ENCODE data around the gene STRA6. TPM values are rescaled to one million over a fixed set of nuclear protein-coding genes. Genes with fewer than 3 reads are reported as not detected.

The STRA6 gene
- total RNA-seq, 1 donor from 2014 or later: not detected

DNA sequence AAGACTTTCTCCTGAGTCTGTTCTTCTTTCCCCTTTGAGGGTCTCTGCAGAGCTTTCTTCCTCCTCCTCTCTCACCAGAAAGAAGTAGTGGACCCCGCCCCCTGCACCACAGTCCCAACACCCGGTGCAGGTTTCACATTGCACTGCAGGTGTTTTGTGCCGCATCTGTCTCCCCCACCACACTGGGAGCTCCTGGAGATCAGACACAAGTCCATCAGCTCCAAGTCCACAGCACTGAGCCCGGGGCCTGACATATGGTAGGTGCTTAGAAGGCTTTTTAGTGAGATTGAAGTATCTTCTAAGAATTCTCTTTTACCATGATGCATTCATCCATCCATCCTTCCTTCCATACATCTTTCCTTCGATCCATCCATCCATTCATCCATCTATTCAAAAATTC, 9.8 kb downstream of the STRA6 start:
- ATAC-seq (no peak), DNase-seq (ENCODE audit: missing footprints) (peak; percentile 48)
- intact Hi-C loops (cut with DNase I): no loop called here

DNA sequence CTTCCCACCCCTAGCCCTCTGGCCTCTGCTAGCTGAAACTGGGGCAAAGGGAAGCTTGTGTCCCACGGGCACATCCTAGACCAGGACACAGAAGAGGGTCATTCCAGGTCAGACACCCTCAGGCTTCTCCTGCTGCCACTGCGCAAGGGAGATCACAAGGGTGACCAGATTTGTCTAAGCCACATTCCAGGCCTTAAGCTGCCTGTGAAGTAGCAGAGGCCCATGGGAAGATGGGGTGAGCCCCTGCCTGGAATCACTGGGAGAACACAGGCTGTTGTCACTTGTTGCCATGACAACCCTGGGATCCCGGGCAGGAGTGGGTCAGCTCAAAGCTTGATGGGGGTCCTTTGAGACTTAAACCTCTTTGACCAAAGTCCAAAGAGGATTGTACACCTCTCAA, 10.8 kb downstream of the STRA6 start:
- intact Hi-C loops (cut with DNase I): no loop called here
- peak; percentile 9 for DNase-seq (ENCODE audit: missing footprints)
- ATAC-seq: peak; percentile 21

DNA sequence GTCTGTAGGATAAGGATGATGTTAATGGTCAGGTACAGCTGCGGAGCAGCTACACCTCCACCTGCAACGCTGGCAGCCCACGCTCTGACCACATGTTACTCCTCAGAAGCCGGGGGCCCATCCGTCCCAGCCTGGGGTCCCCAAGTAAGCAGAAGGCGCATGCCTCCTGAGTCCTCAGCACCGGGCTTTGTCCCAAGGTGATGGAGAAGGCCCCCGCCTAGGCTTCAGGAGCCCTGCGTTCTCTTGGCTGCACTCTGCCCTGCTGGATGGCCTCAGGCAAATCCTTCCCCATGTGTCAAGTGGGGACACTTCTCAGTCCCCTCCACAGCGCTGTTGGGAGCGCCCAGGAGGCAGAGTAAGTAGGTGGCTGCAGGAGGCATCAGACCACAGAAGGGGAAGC, 14.4 kb downstream of the STRA6 start:
- intact Hi-C loops (cut with DNase I): no loop called here
- peak; percentile 50 for DNase-seq (ENCODE audit: missing footprints)

DNA sequence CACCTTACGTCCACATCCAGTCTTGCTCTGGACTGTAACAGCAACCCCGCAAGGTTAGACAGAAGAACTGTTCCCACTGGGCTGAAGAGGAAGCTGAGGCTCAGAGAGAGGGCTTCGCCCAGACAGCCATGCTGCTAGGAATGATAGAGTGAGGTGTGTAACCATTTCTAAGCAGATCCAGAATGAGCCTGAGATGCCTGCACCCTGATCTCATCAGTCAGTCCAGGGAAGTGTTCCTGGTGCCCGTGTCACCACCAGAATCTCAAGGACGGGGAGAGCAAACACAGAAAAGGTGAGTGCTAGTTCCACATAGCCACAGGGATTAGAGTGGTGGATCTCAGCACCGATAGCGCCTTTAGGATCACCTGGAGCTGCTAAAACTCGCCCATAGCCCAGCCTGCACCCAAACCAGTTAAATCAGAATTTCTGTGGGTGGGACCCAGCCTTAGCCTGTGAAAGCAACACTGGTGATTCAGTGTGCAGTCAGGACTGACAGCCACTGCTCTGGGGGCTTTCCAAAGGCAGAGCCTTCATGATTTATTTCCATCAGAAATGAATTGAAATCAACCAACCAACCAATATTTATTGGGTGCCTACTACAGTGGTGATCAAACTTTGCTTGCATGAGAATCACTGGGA, 16.8 kb downstream of the STRA6 start:
- DNase-seq (ENCODE audit: missing footprints): peak; percentile 3
- intact Hi-C loops (cut with DNase I): no loop called here

More for the DNA sequence above, 14.4 kb downstream of the STRA6 start:
- ATAC-seq: no peak

DNA sequence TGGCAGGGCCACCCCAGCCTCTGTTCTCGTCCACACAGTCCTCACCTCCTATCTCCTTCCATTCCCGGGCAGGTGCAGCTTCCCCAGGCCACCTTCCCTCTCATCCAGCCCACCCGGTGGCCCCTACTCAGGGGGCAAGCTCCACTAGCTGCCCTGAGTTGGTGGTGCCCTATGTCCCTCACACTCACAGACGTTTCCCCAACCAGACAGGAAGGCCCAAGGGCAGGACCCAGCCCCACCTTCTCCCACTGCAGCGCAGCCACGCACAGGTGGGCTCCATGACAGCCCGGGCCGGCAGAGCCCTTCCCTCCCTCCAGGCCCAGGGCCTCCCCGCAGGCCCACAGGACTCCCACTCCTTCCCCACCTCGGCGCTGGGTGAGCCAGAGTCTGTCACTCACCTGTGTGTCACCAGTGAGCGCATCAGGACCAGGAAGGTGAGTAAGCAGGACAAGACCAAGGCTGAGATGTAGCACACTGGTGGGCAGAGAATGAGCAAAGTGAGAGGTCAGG, 17.9 kb downstream of the STRA6 start:
- intact Hi-C loops (cut with DNase I): no loop called here
- peak; percentile 65 for DNase-seq (ENCODE audit: missing footprints)
- ATAC-seq: no peak

More for the DNA sequence above, 16.8 kb downstream of the STRA6 start:
- ATAC-seq: no peak

DNA sequence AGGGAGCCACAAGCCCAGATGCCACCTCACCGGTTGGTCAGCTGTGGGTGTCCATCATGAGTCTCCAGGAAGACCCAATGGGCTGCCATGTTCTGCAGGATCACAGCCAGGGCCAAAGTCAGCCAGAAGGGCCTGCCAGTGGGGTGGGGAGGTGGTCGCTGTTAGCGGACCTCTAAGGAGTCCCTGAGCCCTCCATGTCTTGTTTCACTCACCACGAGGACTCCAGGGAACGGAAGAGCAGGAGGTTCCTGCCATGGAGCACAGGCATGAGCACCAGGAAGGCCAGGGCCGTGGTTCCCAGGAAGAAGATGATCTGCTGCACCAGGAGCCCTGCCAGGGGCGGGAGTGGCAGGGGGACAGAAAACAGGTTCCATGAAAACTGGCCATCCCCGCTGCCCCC, 20.5 kb downstream of the STRA6 start:
- ATAC-seq (no peak), DNase-seq (ENCODE audit: missing footprints) (peak; percentile 40)
- intact Hi-C loops (cut with DNase I): no loop called here

DNA sequence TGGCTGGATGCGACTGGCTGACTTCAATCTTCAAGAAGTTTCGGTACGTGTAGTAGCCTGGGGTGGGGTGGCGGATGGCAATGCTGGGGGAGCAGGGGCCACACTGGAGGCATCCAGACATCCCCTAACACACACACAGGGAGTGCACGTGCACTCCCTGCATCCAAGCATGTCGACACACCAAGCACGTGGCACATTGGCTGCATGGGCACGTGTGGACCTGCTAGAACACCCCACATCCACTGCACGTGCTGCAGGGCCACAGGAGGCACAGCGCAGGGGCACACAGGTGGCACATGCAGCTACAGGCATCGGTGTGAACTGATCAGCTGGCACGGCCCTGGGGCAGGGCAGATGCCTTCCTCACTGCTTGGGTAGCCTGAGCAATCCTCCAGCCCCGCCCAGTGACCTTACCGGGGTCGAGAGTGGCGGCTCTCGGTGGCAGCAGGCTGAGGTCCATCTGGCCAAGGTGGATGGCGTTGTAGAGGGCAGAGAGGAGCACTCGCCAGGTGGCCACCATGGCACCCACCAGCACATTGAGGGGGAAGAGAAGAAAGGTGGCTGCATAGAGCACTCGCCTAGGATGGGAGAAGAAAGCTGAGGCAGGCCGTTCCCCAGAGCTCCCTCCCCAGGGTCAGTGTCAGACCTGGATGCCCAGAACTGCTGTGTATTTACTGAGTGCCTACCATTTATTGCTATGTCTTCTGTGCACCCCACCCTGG, 21.5 kb downstream of the STRA6 start:
- DNase-seq (ENCODE audit: missing footprints) (peak; percentile 69), ATAC-seq (no peak)
- intact Hi-C loops (cut with DNase I): no loop called here

DNA sequence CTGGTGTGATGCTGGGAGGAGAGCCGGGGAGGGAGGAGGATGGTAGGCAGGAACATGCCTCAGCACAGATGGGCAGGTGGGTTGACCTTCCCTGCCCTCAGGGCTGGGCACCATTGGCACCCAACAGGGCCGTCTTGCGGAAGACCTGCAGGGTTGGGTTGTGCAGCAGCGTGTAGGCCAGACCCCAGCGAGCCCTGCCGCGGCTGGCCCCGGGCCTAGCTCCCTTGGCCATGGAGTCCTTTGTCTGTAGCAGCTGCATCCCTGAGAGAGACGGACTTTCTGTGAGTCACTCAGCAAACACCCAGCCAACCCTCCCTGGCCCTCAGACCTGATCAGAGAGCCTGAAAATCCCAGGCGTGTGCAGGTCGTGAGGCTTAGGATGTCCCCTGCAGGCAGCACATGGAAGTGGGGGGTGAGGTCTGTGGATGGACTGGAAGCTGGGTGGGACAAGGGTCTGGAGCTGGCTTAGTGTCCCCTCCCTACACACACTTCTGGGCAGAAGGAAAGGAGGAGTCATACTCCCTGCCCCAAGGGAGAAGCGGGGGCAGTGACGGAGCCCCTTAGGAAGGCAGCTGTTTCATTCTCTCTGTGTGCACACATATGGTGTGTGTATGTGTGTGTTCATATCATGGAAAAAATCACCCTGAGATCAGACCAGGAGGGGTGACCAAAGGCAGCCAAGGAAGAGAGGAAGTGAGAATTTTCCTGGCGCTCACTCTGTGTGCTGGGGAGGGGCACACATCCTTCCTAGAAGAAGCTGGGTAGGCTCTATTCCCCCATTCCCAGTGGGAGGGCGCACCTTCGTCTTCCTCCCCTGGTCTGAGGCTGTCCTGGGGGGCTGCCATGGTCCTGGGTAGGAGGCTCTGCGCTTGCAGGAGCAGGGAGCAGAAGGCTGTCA, 22.4 kb downstream of the STRA6 start:
- DNase-seq (ENCODE audit: missing footprints) (peak; percentile 74), ATAC-seq (peak; percentile 61)
- intact Hi-C loops (cut with DNase I): loop anchor here (2.0 kb wide), 1 partner anchor 43 kb away; no protein-coding TSS in a partner anchor

DNA sequence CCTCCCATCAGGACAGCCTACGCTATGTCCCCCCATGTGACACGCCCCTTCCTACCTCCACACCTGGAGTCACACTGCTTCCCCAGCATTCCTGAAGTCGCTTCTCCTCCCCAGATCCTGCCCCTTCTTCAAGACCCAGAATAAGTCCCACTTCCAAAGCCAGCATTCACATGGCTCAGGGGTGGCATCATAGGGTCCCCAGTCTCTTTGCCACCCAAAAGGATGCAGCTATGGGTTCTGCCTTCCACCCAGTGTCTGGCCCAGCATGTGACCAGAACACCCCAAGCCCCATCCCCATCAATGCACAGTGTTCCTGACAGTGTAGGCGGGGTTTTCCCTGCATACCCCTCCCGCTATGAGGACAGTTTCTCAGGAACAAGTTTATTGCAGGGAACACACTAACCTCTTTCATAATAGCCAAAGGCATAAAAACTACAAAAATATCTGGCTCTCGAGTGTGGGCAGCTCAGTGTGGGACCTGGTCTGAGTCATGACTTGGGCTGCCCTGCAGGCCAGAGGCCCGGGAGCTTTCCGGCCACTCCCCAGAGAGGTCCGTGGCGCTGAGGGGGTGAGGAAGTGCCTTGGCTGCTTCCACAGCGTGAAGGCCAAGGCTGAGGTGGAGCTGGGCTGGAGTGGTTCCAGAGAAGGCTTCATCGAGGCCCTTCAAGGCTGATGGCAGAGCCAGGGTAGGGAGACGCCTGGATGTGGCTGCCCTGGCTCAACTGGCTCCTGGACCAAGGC, 23.3 kb downstream of the STRA6 start:
- intact Hi-C loops (cut with DNase I): loop anchor here (2.0 kb wide), 1 partner anchor 42 kb away; no protein-coding TSS in a partner anchor
- DNase-seq (ENCODE audit: missing footprints) (peak; percentile 85), ATAC-seq (peak; percentile 91)

DNA sequence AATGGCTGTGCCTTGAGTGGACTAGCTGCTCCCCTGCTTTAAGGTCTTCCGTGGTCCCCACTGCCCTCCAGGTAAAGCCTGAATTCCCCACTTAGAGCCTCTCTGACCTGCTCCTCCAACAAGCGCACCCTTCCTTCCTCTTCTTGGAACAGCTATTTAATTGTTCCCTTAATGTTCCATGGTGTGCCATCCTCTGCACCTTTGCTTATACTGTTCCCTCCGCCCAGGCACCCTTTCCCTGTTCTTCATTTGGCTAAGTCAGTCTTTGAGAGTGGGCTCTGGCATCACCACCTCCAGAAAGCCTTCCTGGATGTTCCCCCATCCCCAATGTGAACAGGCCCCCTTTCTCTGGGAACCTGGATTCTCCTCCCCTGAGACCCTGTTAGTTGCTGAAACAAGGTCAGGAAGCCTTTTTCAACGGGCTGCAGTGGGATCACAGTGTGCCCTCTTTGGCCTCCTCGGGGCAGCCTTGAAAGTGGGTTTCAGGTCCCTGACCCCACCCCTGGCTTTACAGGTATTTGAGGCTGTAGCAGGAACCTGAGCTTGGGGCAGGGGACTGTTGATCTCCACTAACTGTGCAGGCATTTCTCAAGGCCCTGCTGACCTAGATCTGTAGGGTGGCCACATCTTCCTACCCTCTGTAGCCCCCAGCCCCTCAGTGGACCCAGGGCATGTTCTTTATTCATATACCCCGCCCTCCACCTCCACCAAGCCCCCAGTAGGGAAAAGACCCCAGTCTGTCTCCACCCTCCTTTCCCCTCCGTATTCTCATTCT, 24.1 kb downstream of the STRA6 start:
- intact Hi-C loops (cut with DNase I): loop anchor here (2.0 kb wide), 1 partner anchor 42 kb away; no protein-coding TSS in a partner anchor
- DNase-seq (ENCODE audit: missing footprints) (peak; percentile 13), ATAC-seq (no peak)

DNA sequence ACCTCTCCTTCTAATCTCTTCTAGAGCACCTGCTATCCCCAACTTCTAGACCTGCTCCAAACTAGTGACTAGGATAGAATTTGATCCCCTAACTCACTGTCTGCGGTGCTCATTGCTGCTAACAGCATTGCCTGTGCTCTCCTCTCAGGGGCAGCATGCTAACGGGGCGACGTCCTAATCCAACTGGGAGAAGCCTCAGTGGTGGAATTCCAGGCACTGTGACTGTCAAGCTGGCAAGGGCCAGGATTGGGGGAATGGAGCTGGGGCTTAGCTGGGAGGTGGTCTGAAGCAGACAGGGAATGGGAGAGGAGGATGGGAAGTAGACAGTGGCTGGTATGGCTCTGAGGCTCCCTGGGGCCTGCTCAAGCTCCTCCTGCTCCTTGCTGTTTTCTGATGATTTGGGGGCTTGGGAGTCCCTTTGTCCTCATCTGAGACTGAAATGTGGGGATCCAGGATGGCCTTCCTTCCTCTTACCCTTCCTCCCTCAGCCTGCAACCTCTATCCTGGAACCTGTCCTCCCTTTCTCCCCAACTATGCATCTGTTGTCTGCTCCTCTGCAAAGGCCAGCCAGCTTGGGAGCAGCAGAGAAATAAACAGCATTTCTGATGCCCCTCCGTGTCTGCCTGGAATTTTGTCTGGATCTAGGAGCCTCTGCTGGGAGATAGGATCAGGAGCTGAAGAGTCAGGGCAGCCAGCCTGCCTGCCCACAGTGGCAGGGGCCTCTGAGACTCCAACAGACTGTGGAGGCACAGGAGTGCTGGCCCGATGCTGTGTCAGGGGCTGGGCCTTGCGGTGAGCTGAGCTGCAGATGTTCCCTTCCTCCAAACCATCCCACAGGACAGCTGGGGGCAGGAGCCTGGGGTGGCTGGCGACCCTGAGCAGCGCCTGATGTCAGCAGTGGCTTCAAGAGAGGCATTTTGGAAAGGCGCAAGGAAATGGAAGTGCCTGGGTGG, 26.0 kb downstream of the STRA6 start:
- ATAC-seq (no peak), DNase-seq (ENCODE audit: missing footprints) (peak; percentile 34)
- intact Hi-C loops (cut with DNase I): no loop called here

DNA sequence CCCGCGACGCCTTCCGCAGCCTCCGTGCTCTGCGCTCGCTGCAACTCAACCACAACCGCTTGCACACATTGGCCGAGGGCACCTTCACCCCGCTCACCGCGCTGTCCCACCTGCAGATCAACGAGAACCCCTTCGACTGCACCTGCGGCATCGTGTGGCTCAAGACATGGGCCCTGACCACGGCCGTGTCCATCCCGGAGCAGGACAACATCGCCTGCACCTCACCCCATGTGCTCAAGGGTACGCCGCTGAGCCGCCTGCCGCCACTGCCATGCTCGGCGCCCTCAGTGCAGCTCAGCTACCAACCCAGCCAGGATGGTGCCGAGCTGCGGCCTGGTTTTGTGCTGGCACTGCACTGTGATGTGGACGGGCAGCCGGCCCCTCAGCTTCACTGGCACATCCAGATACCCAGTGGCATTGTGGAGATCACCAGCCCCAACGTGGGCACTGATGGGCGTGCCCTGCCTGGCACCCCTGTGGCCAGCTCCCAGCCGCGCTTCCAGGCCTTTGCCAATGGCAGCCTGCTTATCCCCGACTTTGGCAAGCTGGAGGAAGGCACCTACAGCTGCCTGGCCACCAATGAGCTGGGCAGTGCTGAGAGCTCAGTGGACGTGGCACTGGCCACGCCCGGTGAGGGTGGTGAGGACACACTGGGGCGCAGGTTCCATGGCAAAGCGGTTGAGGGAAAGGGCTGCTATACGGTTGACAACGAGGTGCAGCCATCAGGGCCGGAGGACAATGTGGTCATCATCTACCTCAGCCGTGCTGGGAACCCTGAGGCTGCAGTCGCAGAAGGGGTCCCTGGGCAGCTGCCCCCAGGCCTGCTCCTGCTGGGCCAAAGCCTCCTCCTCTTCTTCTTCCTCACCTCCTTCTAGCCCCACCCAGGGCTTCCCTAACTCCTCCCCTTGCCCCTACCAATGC, 27.1 kb downstream of the STRA6 start:
- DNase-seq (ENCODE audit: missing footprints): peak; percentile 57
- ATAC-seq: no peak
- intact Hi-C loops (cut with DNase I): no loop called here

DNA sequence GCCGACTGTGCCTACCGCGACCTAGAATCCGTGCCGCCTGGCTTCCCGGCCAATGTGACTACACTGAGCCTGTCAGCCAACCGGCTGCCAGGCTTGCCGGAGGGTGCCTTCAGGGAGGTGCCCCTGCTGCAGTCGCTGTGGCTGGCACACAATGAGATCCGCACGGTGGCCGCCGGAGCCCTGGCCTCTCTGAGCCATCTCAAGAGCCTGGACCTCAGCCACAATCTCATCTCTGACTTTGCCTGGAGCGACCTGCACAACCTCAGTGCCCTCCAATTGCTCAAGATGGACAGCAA, 27.7 kb downstream of the STRA6 start:
- peak; percentile 44 for DNase-seq (ENCODE audit: missing footprints)

DNA sequence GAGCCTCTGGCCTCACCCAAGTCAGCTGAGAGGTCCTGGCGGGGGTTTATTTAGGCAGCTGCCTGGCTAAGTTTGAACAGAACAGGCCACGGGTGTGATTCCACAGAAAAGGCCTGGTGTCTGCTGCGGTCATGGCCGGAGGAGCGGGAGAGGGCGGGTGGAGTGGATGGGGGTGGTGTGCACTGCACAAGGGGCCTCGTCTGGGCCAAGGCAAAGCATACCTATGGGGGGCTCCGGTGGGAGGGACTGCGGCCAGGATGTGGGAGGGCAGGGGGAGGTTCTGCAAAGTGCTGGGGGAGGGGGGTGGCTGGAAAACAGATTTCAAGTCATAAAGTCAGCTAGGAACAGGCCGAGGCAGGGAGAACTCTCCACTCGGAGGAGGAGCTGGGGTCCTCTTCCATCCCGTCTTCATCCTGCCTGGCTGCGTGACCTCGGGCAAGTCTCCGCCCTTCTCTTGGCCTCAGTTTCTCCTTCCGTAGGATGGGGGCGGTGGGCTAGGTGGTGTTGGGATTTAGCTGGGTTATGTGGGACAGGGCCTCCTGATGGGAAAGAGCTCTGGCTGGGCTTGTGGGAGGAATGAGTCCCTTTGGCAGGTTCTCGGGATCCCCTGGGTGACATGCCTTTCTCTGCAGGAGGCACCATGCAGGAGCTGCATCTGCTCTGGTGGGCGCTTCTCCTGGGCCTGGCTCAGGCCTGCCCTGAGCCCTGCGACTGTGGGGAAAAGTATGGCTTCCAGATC, 28.2 kb downstream of the STRA6 start:
- intact Hi-C loops (cut with DNase I): no loop called here
- DNase-seq (ENCODE audit: missing footprints) (no peak), ATAC-seq (peak; percentile 43)

More for the DNA sequence above, 27.7 kb downstream of the STRA6 start:
- intact Hi-C loops (cut with DNase I): no loop called here
- ATAC-seq: no peak
